ENCODE data around the gene SLC16A13.

DNA sequence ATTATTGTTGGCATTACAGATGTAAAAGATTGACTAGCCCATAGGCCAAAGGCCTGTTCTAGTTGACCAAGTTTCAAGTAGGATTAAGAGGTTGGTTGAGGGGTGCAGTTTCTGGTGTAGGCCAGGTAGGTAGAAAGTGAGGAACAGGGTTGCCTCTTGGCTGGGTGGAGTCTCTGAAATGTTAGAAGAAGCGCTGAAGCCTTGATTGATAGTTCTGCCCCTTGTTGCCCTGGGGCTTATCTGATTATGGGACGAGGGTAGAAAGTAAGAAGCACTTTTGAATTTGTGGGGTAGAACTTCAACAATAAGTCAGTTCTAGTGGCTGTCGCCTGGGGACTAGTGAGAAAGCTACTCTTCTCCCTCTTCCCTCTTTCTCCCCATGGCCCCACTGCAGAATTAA is 6.7 kb upstream of the SLC16A13 start:
- TF ChIP-seq POLR2A (IDR thresholded peaks at IDR 0.05; ENCODE audit: low read depth, low read length): no peak
- no peak for TF ChIP-seq MAZ (IDR thresholded peaks at IDR 0.05; ENCODE audit: borderline replicate concordance, low read depth, low read length)
- TF ChIP-seq, protein P1, sequence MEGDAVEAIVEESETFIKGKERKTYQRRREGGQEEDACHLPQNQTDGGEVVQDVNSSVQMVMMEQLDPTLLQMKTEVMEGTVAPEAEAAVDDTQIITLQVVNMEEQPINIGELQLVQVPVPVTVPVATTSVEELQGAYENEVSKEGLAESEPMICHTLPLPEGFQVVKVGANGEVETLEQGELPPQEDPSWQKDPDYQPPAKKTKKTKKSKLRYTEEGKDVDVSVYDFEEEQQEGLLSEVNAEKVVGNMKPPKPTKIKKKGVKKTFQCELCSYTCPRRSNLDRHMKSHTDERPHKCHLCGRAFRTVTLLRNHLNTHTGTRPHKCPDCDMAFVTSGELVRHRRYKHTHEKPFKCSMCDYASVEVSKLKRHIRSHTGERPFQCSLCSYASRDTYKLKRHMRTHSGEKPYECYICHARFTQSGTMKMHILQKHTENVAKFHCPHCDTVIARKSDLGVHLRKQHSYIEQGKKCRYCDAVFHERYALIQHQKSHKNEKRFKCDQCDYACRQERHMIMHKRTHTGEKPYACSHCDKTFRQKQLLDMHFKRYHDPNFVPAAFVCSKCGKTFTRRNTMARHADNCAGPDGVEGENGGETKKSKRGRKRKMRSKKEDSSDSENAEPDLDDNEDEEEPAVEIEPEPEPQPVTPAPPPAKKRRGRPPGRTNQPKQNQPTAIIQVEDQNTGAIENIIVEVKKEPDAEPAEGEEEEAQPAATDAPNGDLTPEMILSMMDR (conservative IDR thresholded peaks at IDR 0.05; ENCODE audit: low read depth, low read length): no peak
- TF ChIP-seq SMC3 (IDR thresholded peaks at IDR 0.05; ENCODE audit: low read depth, low read length): no peak
- no peak for TF ChIP-seq RAD21 (IDR thresholded peaks at IDR 0.05; ENCODE audit: low read length)
- TF ChIP-seq, protein P2, sequence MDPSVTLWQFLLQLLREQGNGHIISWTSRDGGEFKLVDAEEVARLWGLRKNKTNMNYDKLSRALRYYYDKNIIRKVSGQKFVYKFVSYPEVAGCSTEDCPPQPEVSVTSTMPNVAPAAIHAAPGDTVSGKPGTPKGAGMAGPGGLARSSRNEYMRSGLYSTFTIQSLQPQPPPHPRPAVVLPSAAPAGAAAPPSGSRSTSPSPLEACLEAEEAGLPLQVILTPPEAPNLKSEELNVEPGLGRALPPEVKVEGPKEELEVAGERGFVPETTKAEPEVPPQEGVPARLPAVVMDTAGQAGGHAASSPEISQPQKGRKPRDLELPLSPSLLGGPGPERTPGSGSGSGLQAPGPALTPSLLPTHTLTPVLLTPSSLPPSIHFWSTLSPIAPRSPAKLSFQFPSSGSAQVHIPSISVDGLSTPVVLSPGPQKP (IDR thresholded peaks at IDR 0.05; ENCODE audit: borderline replicate concordance, low read depth, low read length): no peak
- TF ChIP-seq CEBPB (IDR thresholded peaks at IDR 0.05; ENCODE audit: low read depth, low read length): no peak
- no peak for TF ChIP-seq NFE2L2 (IDR thresholded peaks at IDR 0.05; ENCODE audit: low read depth, low read length)
- no peak for TF ChIP-seq RFX5 (IDR thresholded peaks at IDR 0.05; ENCODE audit: low read depth, low read length)
- no peak for TF ChIP-seq RCOR1 (IDR thresholded peaks at IDR 0.05; ENCODE audit: insufficient replicate concordance, low read length)
- no peak for TF ChIP-seq FOS (IDR thresholded peaks at IDR 0.05; ENCODE audit: low read depth, low read length)
